Hepatocyte (in vitro differentiated cells): ENCODE data around the gene PDRG1.

Experiments
- CTCF ChIP-seq: fragments of 200-600 bp; sonication (generic); IDR thresholded peaks from 2 replicates; pipeline ENCODE4 v1.5.1; 2016; ENCODE audit warnings: antibody characterized with exemption, mild to moderate bottlenecking; ENCODE audit not compliant: poor library complexity
- EZH2phosphoT487 ChIP-seq: fragments of 200-600 bp; sonication (generic); IDR thresholded peaks from one replicate; pipeline ENCODE4 v1.6.1; 2018; ENCODE audit warnings: antibody characterized with exemption, mild to moderate bottlenecking, low read depth, moderate library complexity; ENCODE audit not compliant: unreplicated experiment, severe bottlenecking

GRCh38 chr20:31909253-31910070, 42.4 kb downstream of the PDRG1 start:
- TF ChIP-seq CTCF: no peak
- TF ChIP-seq EZH2phosphoT487: no peak
